Left colon (tissue), 2 donors: ENCODE measurements around the gene CYB561D1. TPM values are rescaled to one million over a fixed set of nuclear protein-coding genes. Genes with fewer than 3 reads are reported as not detected.
"Not testable (repeated sequence)": the region's sequence is repeated elsewhere in the genome, so short reads cannot be mapped to it uniquely, and the experiment has no call there.

Source experiments
- ATAC-seq: fragments of 200-7000 bp; cut with Tn5 transposase; one replicate; pipeline ENCODE4 v1.9.1; 2020; ENCODE audit warnings: mild to moderate bottlenecking, moderate library complexity
- DNase-seq, 2 donors: peaks; one replicate each; pipeline ENCODE4 v3.0.0-alpha.2; 2020
- intact Hi-C, 2 donors: fragments of 100-400 bp; cut with DNase I in 1 of 2; cut with micrococcal nuclease in 1 of 2; formaldehyde crosslinking; loops; one replicate each; pipeline versions ENCODE4 v1.11.2 to v1.14.0; 2022; cut with DNase I, micrococcal nuclease
- long read RNA-seq: library from polyadenylated mRNA; unstranded; transcript quantifications from one replicate; pipeline ENCODE4 v2.0.0, GENCODE V29; 2021
- total RNA-seq, 2 donors: library from RNA; stranded (reverse); fragmentation: NEBNext Ultra II Directional; extraction: Animal tissue kit (Norgen Biotek cat#: 25700); gene quantifications; one replicate each; pipeline ENCODE4 v1.2.1, GENCODE V29; 2021
- donor health status: DM: no; HTN: no; CAD: no.
- donor health status: DM: yes; HTN: yes; CAD: no.

Gene CYB561D1
- total RNA-seq = 10 to 100 TPM; 10.0 to 18.7 TPM
- long read RNA-seq, full-length matches to known transcripts = 1 of 3 reads
- long read RNA-seq, partial matches to known transcripts = 0 of 3 reads
- long read RNA-seq, other reads (novel, unspliced or antisense) = 2 of 3 reads

GRCh38 chr1:109493805-109494539 lies at the start of gene CYB561D1:
CYB561D1 (plus strand) TSS chr1:109494094; CDS start chr1:109494140, 46 bp downstream.
- peak; percentile 85 to 87 for DNase-seq
- intact Hi-C loops = loop anchor here in 1 of 2 donors (5.0 kb wide), 1 partner anchor 38 kb away; no protein-coding TSS in a partner anchor
- peak; percentile 93 for ATAC-seq

GRCh38 chr1:109444346-109444745 lies 49.5 kb upstream of the CYB561D1 start:
- DNase-seq = no peak
- ATAC-seq = no peak
- intact Hi-C loops = no loop called here

GRCh38 chr1:109445949-109446695 lies 47.8 kb upstream of the CYB561D1 start:
- intact Hi-C loops, ATAC-seq, DNase-seq: not testable (repeated sequence)

- no peak for DNase-seq
- ATAC-seq = no peak
- intact Hi-C loops = no loop called here
These were observed 46.4 kb upstream of the CYB561D1 start for GRCh38 chr1:109447524-109447923.

GRCh38 chr1:109454497-109455133 lies 39.3 kb upstream of the CYB561D1 start:
- DNase-seq (no peak), ATAC-seq (no peak)
- intact Hi-C loops = no loop called here

GRCh38 chr1:109457819-109458218 lies 36.1 kb upstream of the CYB561D1 start:
- DNase-seq (no peak), ATAC-seq (no peak)
- intact Hi-C loops = no loop called here

- intact Hi-C loops = no loop called here
- DNase-seq (no peak), ATAC-seq (no peak)
These were observed 27.8 kb upstream of the CYB561D1 start for GRCh38 chr1:109466125-109466451.

GRCh38 chr1:109466452-109467300 lies 27.2 kb upstream of the CYB561D1 start, which contains the start of gene SYPL2:
SYPL2 (plus strand) TSS chr1:109466546; CDS start chr1:109466844, 298 bp downstream.
- intact Hi-C loops = no loop called here
- DNase-seq = peak in 1 of 2 donors; percentile 53
- ATAC-seq = peak; percentile 85

- peak; percentile 29 for ATAC-seq
- intact Hi-C loops = no loop called here
These were observed 26.6 kb upstream of the CYB561D1 start for GRCh38 chr1:109467301-109467777.

GRCh38 chr1:109468061-109468460 lies 25.8 kb upstream of the CYB561D1 start:
- intact Hi-C loops = no loop called here
- ATAC-seq = no peak
- DNase-seq = no peak

More at GRCh38 chr1:109467301-109467777, 26.6 kb upstream of the CYB561D1 start:
- DNase-seq = no peak

GRCh38 chr1:109468903-109469302 lies 25.0 kb upstream of the CYB561D1 start:
- DNase-seq (no peak), ATAC-seq (no peak)
- intact Hi-C loops = no loop called here

- ATAC-seq (no peak), DNase-seq (no peak)
- intact Hi-C loops = no loop called here
These were observed 23.6 kb upstream of the CYB561D1 start for GRCh38 chr1:109470245-109470644.

GRCh38 chr1:109472779-109473178 lies 21.1 kb upstream of the CYB561D1 start:
- ATAC-seq = no peak
- intact Hi-C loops = no loop called here
- no peak for DNase-seq

GRCh38 chr1:109473284-109474057 lies 20.4 kb upstream of the CYB561D1 start:
- intact Hi-C loops, ATAC-seq, DNase-seq: not testable (repeated sequence)

GRCh38 chr1:109474697-109475096 lies 19.2 kb upstream of the CYB561D1 start:
- intact Hi-C loops = no loop called here
- DNase-seq = no peak
- no peak for ATAC-seq

GRCh38 chr1:109475261-109475660 lies 18.6 kb upstream of the CYB561D1 start:
- intact Hi-C loops = no loop called here
- DNase-seq = no peak
- ATAC-seq = no peak

- ATAC-seq (no peak), DNase-seq (no peak)
- intact Hi-C loops = no loop called here
These were observed 17.1 kb upstream of the CYB561D1 start for GRCh38 chr1:109476825-109477224.

- ATAC-seq (no peak), DNase-seq (no peak)
- intact Hi-C loops = no loop called here
These were observed 16.1 kb upstream of the CYB561D1 start for GRCh38 chr1:109477821-109478220.
